GM18505 (cell line): ENCODE measurements around the gene CADM4.
"Not testable (repeated sequence)": the region's sequence is repeated elsewhere in the genome, so short reads cannot be mapped to it uniquely, and the experiment has no call there.

ENCODE experiments used
- ATAC-seq: cut with Tn5 transposase; IDR thresholded peaks from one replicate; pipeline ENCODE4 v1.9.1; 2021; ENCODE audit not compliant: unreplicated experiment
- POLR2A ChIP-seq: IDR thresholded peaks from 4 replicates; pipeline ENCODE4 v1.6.1; 2011; ENCODE audit warnings: borderline replicate concordance; ENCODE audit not compliant: insufficient read depth, insufficient read length; ENCODE audit errors: extremely low read depth

Gene CADM4

DNA sequence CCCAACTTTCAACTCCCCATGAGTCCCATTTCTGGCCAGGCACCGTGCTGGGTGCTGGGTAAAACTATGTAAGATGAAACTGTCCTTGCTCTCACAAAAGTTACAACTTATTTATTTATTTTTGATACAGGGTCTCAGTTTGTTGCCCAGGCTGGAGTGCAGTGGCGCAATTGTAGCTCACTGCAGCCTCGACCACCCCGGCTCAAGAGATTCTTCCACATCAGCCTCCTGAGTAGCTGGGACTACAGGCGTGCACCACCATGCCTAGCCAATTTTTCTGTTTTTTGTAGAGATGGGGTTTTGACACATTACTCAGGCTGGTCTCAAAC, 12.9 kb upstream of the CADM4 start:
- no peak for TF ChIP-seq POLR2A
- ATAC-seq: no peak

GRCh38 chr19:43651758-43652545, 12.3 kb upstream of the CADM4 start:
- ATAC-seq: no peak
- TF ChIP-seq POLR2A: no peak

DNA sequence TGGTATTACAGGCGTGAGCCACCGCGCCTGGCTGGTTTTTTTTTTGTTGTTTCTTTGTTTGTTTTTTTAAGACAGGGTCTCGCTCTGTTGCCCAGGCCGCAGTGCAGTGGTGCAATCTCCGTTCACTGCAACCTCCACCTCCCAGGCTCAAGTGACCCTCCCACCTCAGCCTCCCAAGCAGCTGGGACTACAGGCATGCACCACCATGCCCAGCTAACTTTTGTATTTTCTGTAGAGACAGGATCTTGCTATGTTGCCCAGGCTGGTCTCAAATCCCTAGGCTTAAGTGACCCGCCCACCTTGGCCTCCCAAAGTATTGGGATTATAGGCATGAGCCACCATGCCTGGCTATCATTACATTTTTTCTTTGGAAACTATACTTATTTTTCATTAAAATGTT, 10.6 kb upstream of the CADM4 start:
- ATAC-seq: not testable (repeated sequence)

GRCh38 chr19:43649514-43649913, 9.9 kb upstream of the CADM4 start:
- no peak for TF ChIP-seq POLR2A
- no peak for ATAC-seq

DNA sequence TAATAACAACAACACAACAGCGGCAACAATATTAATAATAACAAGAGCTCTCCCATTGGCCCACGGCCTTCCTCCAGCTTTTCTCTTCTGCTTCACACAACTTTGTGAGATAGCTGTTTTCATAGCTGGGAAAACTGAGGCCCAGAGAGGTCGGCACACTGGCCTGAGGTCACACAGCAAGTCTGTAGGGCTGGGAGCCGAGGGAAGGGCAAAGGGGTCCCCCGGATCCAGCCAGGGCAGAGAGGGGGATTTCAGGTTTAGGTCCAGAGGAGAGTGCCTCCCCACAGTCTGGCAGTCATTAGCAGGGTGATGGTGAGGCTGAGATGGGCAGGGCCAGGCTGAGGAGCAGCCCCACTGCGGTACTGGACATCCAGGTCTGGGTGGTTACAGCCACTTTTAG, 9.0 kb upstream of the CADM4 start:
- no peak for ATAC-seq
- no peak for TF ChIP-seq POLR2A

DNA sequence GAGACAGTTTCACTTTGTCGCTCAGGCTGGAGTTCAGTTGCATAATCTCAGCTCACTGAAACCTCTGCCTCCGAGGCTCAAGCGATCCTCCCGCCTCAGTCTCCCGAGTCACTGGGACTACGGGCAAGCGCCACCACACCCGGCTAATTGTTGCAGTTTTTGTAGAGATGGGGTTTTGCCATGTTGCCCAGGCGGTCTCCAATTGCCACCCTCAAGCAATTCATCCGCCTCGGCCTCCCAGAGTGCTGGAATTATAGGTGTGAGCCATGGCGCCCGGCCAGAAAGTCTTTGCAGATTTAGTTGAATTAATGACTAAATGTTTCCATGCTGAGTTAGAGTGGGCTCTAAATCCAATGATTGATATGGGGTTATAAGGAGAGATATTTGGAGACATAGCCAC, 4.5 kb upstream of the CADM4 start:
- ATAC-seq: no peak
- no peak for TF ChIP-seq POLR2A

- TF ChIP-seq POLR2A: no peak
- ATAC-seq: no peak
These were observed 3.7 kb upstream of the CADM4 start for GRCh38 chr19:43643326-43643725.

DNA sequence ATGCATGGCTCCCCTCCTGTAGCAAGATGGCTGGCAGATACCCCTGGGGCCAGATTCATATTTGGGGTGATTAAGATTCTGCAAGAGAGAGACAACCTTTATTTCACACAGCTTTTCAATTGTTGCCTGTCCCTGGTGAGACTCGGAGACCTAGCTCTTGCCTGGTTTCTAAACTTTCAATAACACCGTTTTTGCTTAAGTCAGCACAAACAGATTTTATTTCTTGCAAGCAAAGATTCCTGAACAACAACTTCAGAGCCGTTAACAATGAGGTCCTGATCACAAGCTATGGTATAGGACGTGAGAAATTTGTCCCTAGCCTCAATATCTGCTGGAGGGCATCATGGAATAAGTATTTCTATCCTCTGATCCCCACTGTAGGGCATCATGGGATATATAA, 2.9 kb upstream of the CADM4 start:
- no peak for TF ChIP-seq POLR2A
- ATAC-seq: no peak

DNA sequence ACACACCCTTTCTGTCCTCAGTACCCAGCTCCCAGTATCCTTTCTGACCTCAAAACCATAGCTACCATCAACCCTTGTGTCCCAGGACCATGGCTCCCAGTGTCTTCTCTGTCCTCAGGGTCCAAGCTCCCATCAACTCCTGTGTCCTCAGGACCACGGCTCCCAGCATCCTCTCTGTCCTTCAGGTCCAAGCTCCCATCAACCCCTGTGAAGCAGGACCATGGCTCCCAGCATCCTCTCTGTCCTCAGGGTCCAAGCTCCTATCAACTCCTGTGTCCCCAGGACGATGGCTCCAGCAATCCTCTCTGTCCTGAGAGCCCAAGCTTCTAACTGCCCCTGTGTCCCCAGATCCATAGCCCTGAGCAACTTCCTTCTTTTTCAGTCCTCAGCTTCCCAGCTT, 1.7 kb upstream of the CADM4 start:
- no peak for TF ChIP-seq POLR2A
- ATAC-seq: no peak

DNA sequence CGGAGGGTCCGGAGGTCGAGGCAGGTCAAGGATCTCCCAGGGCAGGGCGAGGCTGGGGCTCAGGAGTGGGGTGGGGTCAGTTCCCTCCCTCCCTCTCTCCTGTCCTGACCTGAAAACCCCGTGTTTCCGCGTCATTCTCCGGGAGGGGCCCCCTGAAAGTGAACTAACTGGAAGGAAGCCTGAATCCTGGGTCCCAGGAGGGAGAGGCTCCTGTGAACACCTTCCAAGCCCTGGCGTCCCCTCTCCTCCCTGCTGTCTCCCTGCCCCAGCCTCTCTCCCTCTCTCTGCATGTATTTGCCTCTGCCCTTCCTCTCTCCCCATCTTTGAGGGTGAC, 741 bp upstream of the CADM4 start:
- TF ChIP-seq POLR2A: no peak
- no peak for ATAC-seq

DNA sequence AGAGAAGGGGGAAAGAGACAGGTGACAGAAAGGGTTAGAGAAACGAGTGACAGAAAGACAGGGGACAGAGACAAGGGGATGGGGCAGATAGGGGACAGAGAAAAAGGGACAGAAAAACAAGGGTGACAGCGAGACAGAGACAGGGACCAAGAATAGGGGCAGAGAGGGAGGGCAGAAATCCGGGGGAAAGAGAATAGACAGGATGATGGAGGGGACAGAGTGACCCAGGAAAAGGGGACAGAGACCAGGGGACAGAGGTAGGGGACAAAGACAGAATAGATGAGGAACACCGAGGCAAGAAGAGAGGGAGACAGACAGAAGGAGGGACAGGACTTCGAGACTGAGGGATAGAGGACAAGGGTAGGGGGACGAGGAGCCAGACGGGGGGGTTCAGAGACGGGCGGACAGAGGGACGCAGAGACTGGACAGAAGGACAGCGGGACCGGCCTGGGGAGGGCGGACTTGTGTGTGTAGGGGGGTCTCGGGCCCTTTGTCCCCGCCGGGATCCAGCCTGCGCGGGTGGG, 593 bp downstream of the CADM4 start:
- ATAC-seq: no peak
- no peak for TF ChIP-seq POLR2A

- ATAC-seq: no peak
- TF ChIP-seq POLR2A: no peak
These were observed 1.2 kb downstream of the CADM4 start for GRCh38 chr19:43638214-43638994.

DNA sequence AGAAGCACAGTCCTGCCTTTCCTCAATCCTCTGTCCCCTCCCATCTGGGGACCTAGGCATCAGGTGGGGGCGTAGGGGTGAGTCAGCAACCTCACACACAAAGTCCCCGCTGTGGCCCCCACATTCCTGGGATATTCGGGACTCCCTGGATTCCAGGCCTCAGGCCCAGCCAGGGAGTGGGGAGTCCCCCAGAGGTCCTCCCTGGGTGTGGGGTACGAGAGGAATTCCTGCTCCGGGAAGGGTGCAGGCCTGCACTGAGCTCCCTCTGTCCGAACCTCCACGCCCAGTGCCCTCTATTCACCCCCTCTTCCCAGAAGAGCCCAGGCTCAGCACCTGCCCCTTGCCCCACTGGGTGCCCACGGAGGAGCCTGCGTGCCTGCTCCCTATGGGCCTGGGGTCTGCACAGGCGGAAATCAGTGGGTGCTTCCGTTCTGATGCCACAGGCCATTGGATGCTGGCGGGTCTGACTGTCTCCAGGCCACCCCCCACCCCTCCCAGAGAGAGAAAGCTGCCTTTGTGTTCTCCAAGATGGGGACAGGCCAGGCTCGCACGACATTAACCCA, 3.4 kb downstream of the CADM4 start:
- no peak for ATAC-seq
- TF ChIP-seq POLR2A: no peak

DNA sequence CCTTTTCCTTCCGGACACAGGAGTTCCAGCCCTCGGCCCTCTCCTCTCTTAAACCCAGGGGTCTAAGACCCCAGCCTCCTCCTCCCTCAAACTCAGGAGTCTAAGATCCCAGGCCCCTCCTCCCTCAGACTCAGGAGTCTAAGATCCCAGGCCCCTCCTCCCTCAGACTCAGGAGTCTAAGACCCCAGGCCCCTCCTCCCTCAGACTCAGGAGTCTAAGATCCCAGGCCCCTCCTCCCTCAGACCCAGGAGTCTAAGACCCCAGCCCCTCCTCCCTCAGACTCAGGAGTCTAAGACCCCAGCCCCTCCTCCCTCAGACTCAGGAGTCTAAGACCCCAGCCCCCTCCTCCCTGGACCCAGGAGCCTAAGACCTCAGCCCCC, 4.1 kb downstream of the CADM4 start:
- ATAC-seq: not testable (repeated sequence)

GRCh38 chr19:43634872-43635560, 4.6 kb downstream of the CADM4 start:
- ATAC-seq: no peak
- no peak for TF ChIP-seq POLR2A

- TF ChIP-seq POLR2A: no peak
- ATAC-seq: no peak
These were observed 5.2 kb downstream of the CADM4 start for GRCh38 chr19:43634506-43634871.
